ENCODE data around the gene SCN4B. TPM values are rescaled to one million over a fixed set of nuclear protein-coding genes. Genes with fewer than 3 reads are reported as not detected.

SCN4B gene
- total and polyA plus RNA-seq, 2 donors (not counting 3 experiments of a cell fraction or from before 2014, with no cell fraction given): 0.06 to 0.13 TPM

- H3K27me3 ChIP-seq (ENCODE audit: control insufficient read depth in 2 of 2, insufficient read depth in 2 of 2, low read length in 2 of 2): peaks cover 26 to 28% of the 10 kb centered on the region in 2 experiments
- intact Hi-C loops (cut with micrococcal nuclease): no loop called here
- FAIRE-seq (no peak), DNase-seq (ENCODE audit: low read depth, low spot score) (no peak)
- no peak overlapping the region for H3K9ac ChIP-seq (replicated peaks; ENCODE audit: extremely low read depth, insufficient read depth, low read length)
- no peak overlapping the region for H3K27ac ChIP-seq (ENCODE audit: insufficient read depth, low read depth, low read length)
- no peaks in the 10 kb centered on the region for H3K79me2 ChIP-seq (ENCODE audit: control insufficient read depth, insufficient read depth, low read length)
- TF ChIP-seq MAX (IDR thresholded peaks at IDR 0.05; ENCODE audit: insufficient read depth, insufficient read length) (no peak), GATA2 (IDR thresholded peaks at IDR 0.05; ENCODE audit: insufficient read depth, insufficient read length, low read depth, low read length) (no peak), JUN (IDR thresholded peaks at IDR 0.05; ENCODE audit: borderline replicate concordance, insufficient read depth, insufficient read length, low read depth) (no peak), MYC (IDR thresholded peaks at IDR 0.05; ENCODE audit: low read depth, low read length) (no peak), FOS (IDR thresholded peaks at IDR 0.05; ENCODE audit: borderline replicate concordance, insufficient read depth, low read length) (no peak), EZH2 (IDR thresholded peaks at IDR 0.05; ENCODE audit: borderline replicate concordance, low read depth, low read length, severe bottlenecking) (no peak), POLR2AphosphoS5 (IDR thresholded peaks at IDR 0.05; ENCODE audit: insufficient read depth, low read depth, low read length) (no peak), POLR2A (IDR thresholded peaks at IDR 0.05; ENCODE audit: low read depth, low read length) (no peak), CTCF (IDR thresholded peaks at IDR 0.05; ENCODE audit: extremely low read depth in 1 of 2, insufficient read depth in 1 of 2, low read depth in 1 of 2, low read length in 2 of 2) (no peak)
- ChIA-PET POLR2A (no interaction called here), CTCF (interaction anchor here (4.7 kb wide), 1 partner anchor 17 kb away, joined by 66 read pairs; no protein-coding TSS in a partner anchor)
- no peaks in the 10 kb centered on the region for H3K36me3 ChIP-seq (ENCODE audit: control insufficient read depth in 2 of 2, extremely low read depth in 1 of 2, insufficient read depth in 2 of 2, low read length in 2 of 2)
- H3K4me3 ChIP-seq (replicated peaks in 1 of 3; ENCODE audit: insufficient read depth in 1 of 3, low read depth in 1 of 3, low read length in 3 of 3): no peak overlapping the region
- dilution Hi-C loops (cut with MboI; ENCODE audit: extremely low pct_ligation_motif_present, low sequenced_read_pairs): no loop called here
- no TSS peak for BruUV-seq (replicated peaks)
- H4K20me1 ChIP-seq (replicated peaks; ENCODE audit: control insufficient read depth, extremely low read depth, insufficient read depth, low read length): no peaks in the 10 kb centered on the region
- H2AFZ ChIP-seq (ENCODE audit: low read depth, low read length): no peak overlapping the region
- no peaks in the 10 kb centered on the region for H3K9me1 ChIP-seq (replicated peaks; ENCODE audit: control insufficient read depth, extremely low read depth, insufficient read depth, low read length)
- no peaks in the 10 kb centered on the region for H3K4me1 ChIP-seq (ENCODE audit: control insufficient read depth, extremely low read depth, insufficient read depth, low read length)
- no peak overlapping the region for H3K4me2 ChIP-seq (ENCODE audit: insufficient read depth, low read length)
- H3K9me3 ChIP-seq (replicated peaks; ENCODE audit: control insufficient read depth, insufficient read depth, low read length): no peaks in the 10 kb centered on the region
Observed at GRCh38 chr11:118174006-118174567, 21.5 kb upstream of the SCN4B start.
